Measurements from ENCODE around the gene RGL1. TPM values are rescaled to one million over a fixed set of nuclear protein-coding genes. Genes with fewer than 3 reads are reported as not detected.

The RGL1 gene
- total RNA-seq, 4 donors from 2014 or later = 12.1 to 13.8 (median 13.0) TPM

GRCh38 chr1:183932412-183932811 lies 127.5 kb downstream of the RGL1 start:
- Histone ChIP-seq H3K27ac (peak overlapping the region; percentile 11 to 60 (median 26)), H3K9me3 (no peaks in the 10 kb centered on the region), H3K36me3 (no peaks in the 10 kb centered on the region), H3K27me3 (no peaks in the 10 kb centered on the region), H3K4me3 (no peak overlapping the region), H3K4me1 (no peaks in the 10 kb centered on the region)
- WGBS, 2 donors (ENCODE audit: low coverage in 1 of 2) = 69% methylated on average over 15 of the region's 15 CpGs; no CpG with 5 or more reads in 1 of the 2 donors
- DNase-seq = peak; percentile 60
- TF ChIP-seq, protein P1, sequence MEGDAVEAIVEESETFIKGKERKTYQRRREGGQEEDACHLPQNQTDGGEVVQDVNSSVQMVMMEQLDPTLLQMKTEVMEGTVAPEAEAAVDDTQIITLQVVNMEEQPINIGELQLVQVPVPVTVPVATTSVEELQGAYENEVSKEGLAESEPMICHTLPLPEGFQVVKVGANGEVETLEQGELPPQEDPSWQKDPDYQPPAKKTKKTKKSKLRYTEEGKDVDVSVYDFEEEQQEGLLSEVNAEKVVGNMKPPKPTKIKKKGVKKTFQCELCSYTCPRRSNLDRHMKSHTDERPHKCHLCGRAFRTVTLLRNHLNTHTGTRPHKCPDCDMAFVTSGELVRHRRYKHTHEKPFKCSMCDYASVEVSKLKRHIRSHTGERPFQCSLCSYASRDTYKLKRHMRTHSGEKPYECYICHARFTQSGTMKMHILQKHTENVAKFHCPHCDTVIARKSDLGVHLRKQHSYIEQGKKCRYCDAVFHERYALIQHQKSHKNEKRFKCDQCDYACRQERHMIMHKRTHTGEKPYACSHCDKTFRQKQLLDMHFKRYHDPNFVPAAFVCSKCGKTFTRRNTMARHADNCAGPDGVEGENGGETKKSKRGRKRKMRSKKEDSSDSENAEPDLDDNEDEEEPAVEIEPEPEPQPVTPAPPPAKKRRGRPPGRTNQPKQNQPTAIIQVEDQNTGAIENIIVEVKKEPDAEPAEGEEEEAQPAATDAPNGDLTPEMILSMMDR (IDR thresholded peaks at IDR 0.05) = no peak
- TF ChIP-seq POLR2AphosphoS5 (IDR thresholded peaks at IDR 0.05) = no peak
- no peak for TF ChIP-seq POLR2A (IDR thresholded peaks at IDR 0.05)
- in situ Hi-C loops (cut with MboI; ENCODE audit: low pct_ligation_motif_present in 1 of 4, low pct_unique_long_range_greater_than_20kb in 1 of 4, low sequenced_read_pairs in 3 of 4) (no loop called here), intact Hi-C loops (cut with DNase I; ENCODE audit: low total_unique reads) (no loop called here)

- no peak overlapping the region for H3K4me3 ChIP-seq
- intact Hi-C loops (cut with DNase I; ENCODE audit: low total_unique reads) = no loop called here
- no peaks in the 10 kb centered on the region for H3K27me3 ChIP-seq
- H3K27ac ChIP-seq = no peak overlapping the region
- H3K4me1 ChIP-seq = no peaks in the 10 kb centered on the region
- in situ Hi-C loops (cut with MboI; ENCODE audit: low pct_ligation_motif_present in 1 of 4, low pct_unique_long_range_greater_than_20kb in 1 of 4, low sequenced_read_pairs in 3 of 4) = no loop called here
- no peaks in the 10 kb centered on the region for H3K9me3 ChIP-seq
- TF ChIP-seq POLR2A (IDR thresholded peaks at IDR 0.05) (no peak), EP300 (IDR thresholded peaks at IDR 0.05; ENCODE audit: low read depth) (no peak), POLR2AphosphoS5 (IDR thresholded peaks at IDR 0.05) (no peak)
- TF ChIP-seq, protein P1 (IDR thresholded peaks at IDR 0.05) = no peak
- DNase-seq = no peak
- 39 to 74% methylated on average over 3 to 4 of the region's 4 CpGs for WGBS, 2 donors (ENCODE audit: low coverage in 1 of 2)
- H3K36me3 ChIP-seq = no peaks in the 10 kb centered on the region
Observed at GRCh38 chr1:183933528-183934179, 128.7 kb downstream of the RGL1 start.

DNA sequence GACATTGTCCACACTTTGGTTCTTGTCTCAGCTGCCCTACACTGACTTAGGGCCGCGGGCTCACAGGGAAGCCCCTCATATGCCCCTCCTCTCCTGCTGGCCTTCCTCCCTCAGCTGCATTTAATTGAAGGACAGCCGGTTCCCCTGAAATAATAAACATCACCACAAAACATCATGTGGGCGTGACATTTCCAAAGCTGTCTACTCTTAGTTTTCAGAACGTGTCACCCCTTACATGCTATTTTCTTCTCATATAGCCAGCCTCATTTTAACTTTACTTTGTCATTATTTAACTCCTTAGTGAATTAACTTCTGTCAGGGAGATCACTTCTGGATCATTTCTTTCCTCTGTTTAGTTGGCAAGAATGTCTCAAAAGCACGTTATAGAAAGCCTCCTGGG lies 129.4 kb downstream of the RGL1 start:
- no peaks in the 10 kb centered on the region for H3K4me1 ChIP-seq
- intact Hi-C loops (cut with DNase I; ENCODE audit: low total_unique reads) = no loop called here
- TF ChIP-seq EP300 (IDR thresholded peaks at IDR 0.05; ENCODE audit: low read depth) (no peak), POLR2A (IDR thresholded peaks at IDR 0.05) (no peak)
- 67 to 69% methylated on average over 6 of the region's 6 CpGs for WGBS, 2 donors (ENCODE audit: low coverage in 1 of 2)
- no peaks in the 10 kb centered on the region for H3K9me3 ChIP-seq
- H3K36me3 ChIP-seq = no peaks in the 10 kb centered on the region
- in situ Hi-C loops (cut with MboI; ENCODE audit: low pct_ligation_motif_present in 1 of 4, low pct_unique_long_range_greater_than_20kb in 1 of 4, low sequenced_read_pairs in 3 of 4) = no loop called here
- no peak for DNase-seq
- no peaks in the 10 kb centered on the region for H3K27me3 ChIP-seq
- no peak overlapping the region for H3K4me3 ChIP-seq
- no peak overlapping the region for H3K27ac ChIP-seq

DNA sequence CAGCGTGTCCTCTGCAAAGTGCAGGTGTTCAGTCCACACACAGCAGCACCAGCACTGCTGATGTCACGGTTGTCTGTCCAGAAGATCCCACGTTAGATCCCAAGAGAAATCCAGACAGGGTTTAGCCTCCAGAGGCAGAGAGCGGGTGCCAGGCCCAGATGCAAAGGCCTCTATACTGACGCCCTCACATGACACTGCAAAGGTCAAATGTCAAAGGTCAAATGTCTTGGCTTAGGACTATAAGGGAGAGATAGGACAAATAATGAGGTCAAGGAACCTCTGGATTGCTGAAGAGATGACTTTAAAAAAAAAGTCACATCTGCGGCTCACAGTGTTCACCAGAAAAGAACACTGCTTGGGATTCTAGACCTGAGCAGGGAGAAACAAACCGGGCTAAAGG lies 131.1 kb downstream of the RGL1 start:
- H3K4me1 ChIP-seq = no peaks in the 10 kb centered on the region
- TF ChIP-seq, protein P1 (IDR thresholded peaks at IDR 0.05) = no peak
- TF ChIP-seq EP300 (IDR thresholded peaks at IDR 0.05; ENCODE audit: low read depth) (no peak), POLR2AphosphoS5 (IDR thresholded peaks at IDR 0.05) (no peak), POLR2A (IDR thresholded peaks at IDR 0.05) (no peak)
- DNase-seq = no peak
- H3K4me3 ChIP-seq = no peak overlapping the region
- no peaks in the 10 kb centered on the region for H3K27me3 ChIP-seq
- no peaks in the 10 kb centered on the region for H3K9me3 ChIP-seq
- H3K36me3 ChIP-seq = no peaks in the 10 kb centered on the region
- in situ Hi-C loops (cut with MboI; ENCODE audit: low pct_ligation_motif_present in 1 of 4, low pct_unique_long_range_greater_than_20kb in 1 of 4, low sequenced_read_pairs in 3 of 4) = no loop called here
- intact Hi-C loops (cut with DNase I; ENCODE audit: low total_unique reads) = no loop called here
- no peak overlapping the region for H3K27ac ChIP-seq
- WGBS, 2 donors (ENCODE audit: low coverage in 1 of 2) = 84 to 93% methylated on average over 4 to 7 of the region's 7 CpGs

DNA sequence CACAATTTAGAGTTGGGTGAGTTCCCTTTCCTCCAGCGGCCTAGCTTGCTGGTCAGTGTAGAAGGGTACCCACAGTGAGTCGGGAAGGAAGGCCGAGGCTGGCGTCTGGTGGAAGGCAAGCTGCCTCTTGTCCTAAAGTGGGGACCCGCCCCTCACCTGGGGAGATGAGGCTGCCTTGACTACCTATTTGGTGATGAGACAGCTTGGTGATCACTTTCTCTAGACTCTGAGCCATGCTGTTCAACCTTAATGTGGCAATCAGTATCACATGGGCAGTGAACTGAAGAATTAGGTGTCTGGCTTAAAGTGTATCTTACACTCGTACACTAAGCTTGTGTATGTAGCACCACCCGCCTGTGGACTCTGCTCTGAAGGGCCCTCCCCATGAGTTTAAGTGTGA lies 131.9 kb downstream of the RGL1 start:
- Histone ChIP-seq H3K9me3 (no peaks in the 10 kb centered on the region), H3K36me3 (no peaks in the 10 kb centered on the region), H3K4me3 (no peak overlapping the region), H3K4me1 (no peaks in the 10 kb centered on the region), H3K27me3 (no peaks in the 10 kb centered on the region), H3K27ac (no peak overlapping the region)
- WGBS, 2 donors (ENCODE audit: low coverage in 1 of 2) = 78 to 80% methylated on average over 5 to 7 of the region's 7 CpGs
- no peak for DNase-seq
- in situ Hi-C loops (cut with MboI; ENCODE audit: low pct_ligation_motif_present in 1 of 4, low pct_unique_long_range_greater_than_20kb in 1 of 4, low sequenced_read_pairs in 3 of 4) (no loop called here), intact Hi-C loops (cut with DNase I; ENCODE audit: low total_unique reads) (no loop called here)
- TF ChIP-seq POLR2AphosphoS5 (IDR thresholded peaks at IDR 0.05) (no peak), EP300 (IDR thresholded peaks at IDR 0.05; ENCODE audit: low read depth) (no peak), POLR2A (IDR thresholded peaks at IDR 0.05) (no peak)
- TF ChIP-seq, protein P1 (IDR thresholded peaks at IDR 0.05) = no peak
